Gastroesophageal sphincter (tissue), 4 donors: Measurements from ENCODE around the gene GPHB5. TPM values are rescaled to one million over a fixed set of nuclear protein-coding genes. Genes with fewer than 3 reads are reported as not detected.
A peak's percentile ranks its signal among the peaks of the same experiment; 100 is the strongest.

Experiments
- ATAC-seq: fragments of 150-250 bp; one replicate; pipeline ENCODE4 v1.9.1; 2016; ENCODE audit warnings: mild to moderate bottlenecking, moderate library complexity
- H3K27ac ChIP-seq, 4 donors: fragments of 200-600 bp; sonication (generic) in 3 of 4; 1 replicate in 3 of 4; 2 replicates in 1 of 4; pipeline ENCODE4 v1.5.1; 2016 to 2019
- H3K27me3 ChIP-seq: fragments of 200-600 bp; sonication (generic); one replicate; pipeline ENCODE4 v1.5.1; 2019
- H3K36me3 ChIP-seq, 2 donors: fragments of 200-600 bp; sonication (generic); one replicate each; pipeline ENCODE4 v1.5.1; 2019; ENCODE audit warnings: control low read depth in 1 of 2
- H3K4me1 ChIP-seq, 3 donors: fragments of 200-600 bp; sonication (generic); 1 replicate in 2 of 3; 2 replicates in 1 of 3; pipeline ENCODE4 v1.5.1; 2016 to 2019; ENCODE audit warnings: control low read depth in 2 of 3
- H3K4me3 ChIP-seq, 2 donors: fragments of 200-600 bp; sonication (generic); one replicate each; pipeline ENCODE4 v1.5.1; 2019; ENCODE audit warnings: mild to moderate bottlenecking in 1 of 2, moderate library complexity in 1 of 2
- H3K9me3 ChIP-seq, 3 donors: fragments of 200-600 bp; sonication (generic); one replicate each; pipeline ENCODE4 v1.5.1; 2017 to 2019; ENCODE audit warnings: control low read depth in 2 of 3
- CTCF ChIP-seq, 4 experiments: fragments of 200-600 bp in 2 of 4; fragments of 450-650 bp in 2 of 4; sonication (generic) in 1 of 4; IDR thresholded peaks; one replicate each; pipeline ENCODE4 v1.5.1; 2017 to 2019; ENCODE audit warnings: antibody characterized with exemption in 4 of 4, mild to moderate bottlenecking in 2 of 4, moderate library complexity in 2 of 4
- EP300 ChIP-seq: sonication (generic); formaldehyde crosslinking; IDR thresholded peaks from one replicate; pipeline ENCODE4 v1.6.1; 2017; ENCODE audit warnings: antibody characterized with exemption, mild to moderate bottlenecking
- POLR2A ChIP-seq, 2 donors: fragments of 450-650 bp; IDR thresholded peaks; one replicate each; pipeline ENCODE4 v1.6.1; 2017; ENCODE audit warnings: antibody characterized with exemption in 2 of 2, mild to moderate bottlenecking in 2 of 2, moderate library complexity in 1 of 2
- POLR2AphosphoS5 ChIP-seq: sonication (generic); formaldehyde crosslinking; IDR thresholded peaks from one replicate; pipeline ENCODE4 v1.6.1; 2017; ENCODE audit warnings: antibody characterized with exemption
- WGBS, 2 donors: methylation state at CpG; one replicate each; pipeline ENCODE4 v1.1.5; 2018; ENCODE audit warnings: low coverage in 1 of 2; 5-methylcytosine and 5-hydroxymethylcytosine counted together
- total RNA-seq, 4 donors: library from RNA; depleted of rRNA; stranded (reverse); fragments of >200 nt; gene quantifications; one replicate each; pipeline ENCODE4 v1.1.0, GENCODE V29; 2016

Gene GPHB5
- total RNA-seq, 4 donors from 2014 or later = not detected

- no peaks in the 10 kb centered on the region for H3K9me3 ChIP-seq
Measured at GRCh38 chr14:63277591-63278183, 41.0 kb downstream of the GPHB5 start.

GRCh38 chr14:63276492-63277342 lies 42.0 kb downstream of the GPHB5 start:
- no peak overlapping the region for H3K4me3 ChIP-seq
- H3K9me3 ChIP-seq = no peaks in the 10 kb centered on the region
- TF ChIP-seq POLR2AphosphoS5 = no peak
- peak; percentile 69 to 92 (median 84) for TF ChIP-seq CTCF (IDR thresholded peaks at IDR 0.05)
- peak; percentile 29 for ATAC-seq
- H3K27ac ChIP-seq = no peak overlapping the region
- no peaks in the 10 kb centered on the region for H3K27me3 ChIP-seq
- peaks cover 0 to 37% (median 7%) of the 10 kb centered on the region in 3 donors for H3K4me1 ChIP-seq
- peaks cover 0 to 9% of the 10 kb centered on the region in 2 donors for H3K36me3 ChIP-seq
- 38 to 45% methylated on average over 3 to 5 of the region's 5 CpGs for WGBS, 2 donors

More at GRCh38 chr14:63277591-63278183, 41.0 kb downstream of the GPHB5 start:
- H3K36me3 ChIP-seq = peaks cover 0 to 4% of the 10 kb centered on the region in 2 donors
- WGBS, 2 donors = 78% methylated on average over 2 of the region's 2 CpGs; no CpG with 5 or more reads in 1 of the 2 donors
- no peaks in the 10 kb centered on the region for H3K27me3 ChIP-seq
- TF ChIP-seq CTCF (IDR thresholded peaks at IDR 0.05) (no peak), POLR2A (IDR thresholded peaks at IDR 0.05) (no peak)
- no peak for ATAC-seq
- no peak overlapping the region for H3K27ac ChIP-seq
- peaks cover 0 to 36% (median 7%) of the 10 kb centered on the region in 3 donors for H3K4me1 ChIP-seq
- H3K4me3 ChIP-seq = no peak overlapping the region

- no peaks in the 10 kb centered on the region for H3K9me3 ChIP-seq
- ATAC-seq = no peak
- H3K36me3 ChIP-seq = peaks cover 0 to 12% of the 10 kb centered on the region in 2 donors
- no peaks in the 10 kb centered on the region for H3K27me3 ChIP-seq
- 64 to 90% methylated on average over 2 to 4 of the region's 4 CpGs for WGBS, 2 donors
- peaks cover 0 to 37% (median 7%) of the 10 kb centered on the region in 3 donors for H3K4me1 ChIP-seq
- no peak overlapping the region for H3K4me3 ChIP-seq
- TF ChIP-seq POLR2A (IDR thresholded peaks at IDR 0.05) (no peak), CTCF (IDR thresholded peaks at IDR 0.05) (no peak), EP300 (no peak), POLR2AphosphoS5 (no peak)
- H3K27ac ChIP-seq = peak overlapping the region in 1 of 4 donors; percentile 38
Measured at GRCh38 chr14:63276016-63276415, 42.7 kb downstream of the GPHB5 start.

GRCh38 chr14:63275611-63276010 lies 43.1 kb downstream of the GPHB5 start:
- H3K9me3 ChIP-seq = no peaks in the 10 kb centered on the region
- no peak for ATAC-seq

More at GRCh38 chr14:63275611-63276010, 43.1 kb downstream of the GPHB5 start:
- no peak overlapping the region for H3K27ac ChIP-seq
- 74 to 78% methylated on average over 3 of the region's 3 CpGs for WGBS, 2 donors
- peaks cover 0 to 37% (median 7%) of the 10 kb centered on the region in 3 donors for H3K4me1 ChIP-seq
- TF ChIP-seq POLR2AphosphoS5 = no peak
- no peak for TF ChIP-seq CTCF (IDR thresholded peaks at IDR 0.05)
- TF ChIP-seq EP300 = no peak
- TF ChIP-seq POLR2A (IDR thresholded peaks at IDR 0.05) = no peak
- H3K36me3 ChIP-seq = peaks cover 0 to 8% of the 10 kb centered on the region in 2 donors
- no peaks in the 10 kb centered on the region for H3K27me3 ChIP-seq
- no peak overlapping the region for H3K4me3 ChIP-seq
